Ureter (tissue), 1 donor: Measurements from ENCODE around the gene DGCR2. TPM values are rescaled to one million over a fixed set of nuclear protein-coding genes. Genes with fewer than 3 reads are reported as not detected.
"Not testable (repeated sequence)": the region's sequence is repeated elsewhere in the genome, so short reads cannot be mapped to it uniquely, and the experiment has no call there.

Experiments
- DNase-seq: peaks from one replicate; pipeline ENCODE4 v3.0.0-alpha.2; 2020; ENCODE audit warnings: low spot score
- total RNA-seq: library from RNA; stranded (reverse); gene quantifications from one replicate; pipeline ENCODE4 v1.2.4, GENCODE V29; 2023
- donor health status: DM: yes; HTN: yes; CAD: no.

Gene DGCR2
- total RNA-seq, 1 donor from 2014 or later = 68.7 TPM

DNA sequence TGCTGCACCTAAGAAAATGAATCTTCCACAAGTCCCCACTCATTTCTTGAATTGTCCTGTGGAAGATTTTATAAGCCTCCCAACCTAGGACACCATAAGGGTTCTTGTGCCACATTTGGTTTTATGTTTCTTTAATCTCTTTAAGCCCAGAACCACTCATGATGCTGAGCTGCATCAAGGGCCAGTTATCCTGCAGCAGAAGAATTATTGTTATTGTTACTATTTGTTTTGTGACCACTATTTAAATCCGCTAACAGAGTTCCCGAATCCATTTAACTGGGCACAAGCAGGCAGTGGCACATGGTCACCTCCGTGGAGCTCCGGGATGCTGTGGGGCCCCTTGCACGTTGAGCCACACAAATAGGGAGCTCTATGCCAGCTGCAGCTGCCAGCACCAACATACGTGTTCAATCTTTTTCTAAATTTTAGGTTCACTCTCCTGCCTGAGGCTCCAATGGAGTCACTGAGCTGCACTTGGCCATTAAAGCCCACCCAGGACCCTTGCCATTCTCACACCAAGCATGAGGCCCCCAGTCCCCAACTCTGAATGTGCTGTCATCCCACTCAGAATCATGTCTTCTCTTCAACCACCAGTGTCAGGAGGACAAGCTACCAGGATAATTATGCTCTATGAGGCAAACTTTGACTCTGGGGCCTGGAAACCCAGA, 60.6 kb downstream of the DGCR2 start:
- DNase-seq = peak; percentile 17

DNA sequence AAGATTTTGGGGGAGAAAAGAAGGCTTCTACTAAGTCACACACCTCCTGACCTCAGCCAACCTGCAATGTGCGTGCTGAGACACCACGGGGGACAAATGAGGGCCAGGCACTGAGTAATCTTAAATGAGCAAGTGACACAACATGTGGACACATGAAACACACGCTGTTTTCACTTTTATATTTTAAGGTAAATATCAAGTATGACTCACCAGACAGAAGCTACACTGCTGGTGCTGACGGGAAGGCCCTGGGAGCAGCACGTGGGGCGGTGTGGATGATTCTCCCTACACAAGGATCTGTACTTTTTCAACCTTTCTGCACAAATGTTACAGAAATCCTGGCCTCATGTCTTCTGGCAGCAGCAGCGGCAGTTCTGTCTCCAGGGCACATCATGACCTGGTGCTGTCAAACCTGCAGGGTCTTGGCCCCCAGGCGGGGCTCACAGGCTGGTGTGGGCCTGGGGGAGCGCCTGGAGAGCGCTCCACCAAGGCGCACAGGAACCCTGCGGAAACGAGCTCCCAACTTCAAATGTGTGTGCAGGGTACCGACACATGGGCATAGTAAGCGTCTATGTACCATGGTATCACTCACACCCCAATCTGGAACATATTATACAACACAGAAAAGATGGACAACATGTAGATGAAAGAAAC, 61.7 kb downstream of the DGCR2 start:
- DNase-seq = peak; percentile 42

- peak; percentile 41 for DNase-seq
Observed at GRCh38 chr22:19059481-19060278, 62.5 kb downstream of the DGCR2 start.

GRCh38 chr22:19058713-19059451, 63.3 kb downstream of the DGCR2 start:
- DNase-seq = peak; percentile 31

GRCh38 chr22:19057999-19058491, 64.2 kb downstream of the DGCR2 start:
- DNase-seq = peak; percentile 22

GRCh38 chr22:19057539-19057938, 64.7 kb downstream of the DGCR2 start:
- peak; percentile 33 for DNase-seq

DNA sequence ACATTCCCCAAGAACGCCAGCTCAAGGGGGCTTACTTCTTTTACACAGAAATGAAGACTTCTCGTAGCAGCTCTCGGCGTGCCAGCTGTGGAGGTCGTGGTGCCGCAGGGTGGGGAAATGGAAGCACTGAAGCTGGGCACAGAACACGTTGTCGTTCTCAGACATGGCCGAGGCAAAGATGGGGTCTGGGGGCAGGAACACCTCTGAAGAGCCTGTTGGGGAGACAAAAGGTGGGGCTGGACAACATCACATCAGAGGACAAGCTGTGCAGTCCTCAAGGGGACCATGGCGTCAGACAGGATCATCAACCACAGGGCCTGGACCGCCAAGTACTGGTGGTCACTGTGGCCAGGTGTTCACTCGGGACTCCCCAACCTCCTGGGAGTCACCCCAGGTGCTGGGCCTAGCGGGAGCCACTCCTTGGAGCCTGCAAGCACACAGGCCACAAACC, 65.2 kb downstream of the DGCR2 start:
- DNase-seq = peak; percentile 33

GRCh38 chr22:19055801-19056200, 66.4 kb downstream of the DGCR2 start:
- DNase-seq = peak; percentile 32

GRCh38 chr22:19052941-19053541, 69.2 kb downstream of the DGCR2 start:
- DNase-seq = peak; percentile 15

- no peak for DNase-seq
Observed at GRCh38 chr22:19051381-19052072, 70.7 kb downstream of the DGCR2 start.

DNA sequence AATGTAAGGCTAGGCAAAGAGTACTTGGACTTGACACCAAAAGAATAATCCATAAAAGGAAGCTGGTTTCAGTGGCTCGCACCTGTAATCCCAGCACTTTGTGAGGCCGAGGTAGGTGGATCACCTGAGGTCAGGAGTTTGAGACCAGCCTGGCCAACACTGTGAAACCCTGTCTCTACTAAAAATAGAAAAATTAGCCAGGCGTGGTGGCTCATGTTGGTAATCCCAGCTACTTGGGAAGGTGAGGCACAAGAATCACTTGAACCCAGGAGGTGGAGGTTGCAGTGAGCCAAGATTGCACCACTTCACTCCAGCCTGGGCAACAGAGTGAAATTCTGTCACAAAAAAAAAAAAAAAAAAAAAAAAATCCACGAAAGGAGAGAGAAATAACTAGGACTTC, 71.4 kb downstream of the DGCR2 start:
- DNase-seq = not testable (repeated sequence)

- DNase-seq = no peak
Observed at GRCh38 chr22:19050117-19050516, 72.1 kb downstream of the DGCR2 start.

- DNase-seq = no peak
Observed at GRCh38 chr22:19048531-19048930, 73.7 kb downstream of the DGCR2 start.

GRCh38 chr22:19047993-19048392, 74.2 kb downstream of the DGCR2 start:
- DNase-seq = no peak

DNA sequence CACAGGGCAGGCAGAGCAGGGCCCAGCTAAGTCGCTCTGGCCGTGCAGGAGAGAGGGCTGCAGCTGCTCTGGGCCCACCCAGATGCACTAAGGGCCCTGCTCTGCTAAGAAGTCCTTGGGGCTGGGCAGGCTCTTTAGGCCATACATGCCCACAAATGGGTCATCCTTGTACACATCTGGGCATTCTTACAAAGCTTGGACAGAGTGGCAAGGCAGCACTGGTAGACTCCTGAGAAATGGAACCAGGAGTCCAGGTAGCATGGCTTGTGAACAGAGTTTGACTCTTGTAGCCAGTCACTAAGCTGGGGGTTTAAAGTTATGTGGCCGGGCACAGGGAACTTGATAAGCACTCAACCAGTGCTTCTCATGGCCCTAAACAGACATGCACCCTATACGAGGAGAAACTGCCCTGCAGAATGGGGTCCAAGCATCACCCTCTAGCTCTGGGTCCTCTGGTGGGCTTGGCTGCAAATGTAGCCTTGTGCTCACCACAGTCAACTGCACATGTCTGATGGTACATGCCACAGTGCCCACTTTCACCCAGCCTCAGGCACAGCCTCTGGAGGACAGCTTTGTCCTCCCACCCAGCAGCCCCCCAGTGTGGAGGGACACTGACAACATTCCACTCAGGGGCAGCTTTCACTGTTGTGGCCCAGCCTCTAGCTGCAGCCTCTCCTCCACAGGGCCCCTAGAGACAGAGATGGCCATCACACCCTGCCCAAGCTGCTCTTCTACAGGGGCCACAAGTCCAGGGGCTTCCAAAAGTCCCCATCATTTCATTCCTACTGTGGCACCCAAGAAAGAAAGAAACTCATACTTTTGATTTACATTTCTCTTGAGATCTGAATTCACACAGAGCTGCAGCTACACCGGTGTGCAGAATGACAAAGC, 75.2 kb downstream of the DGCR2 start:
- DNase-seq = no peak

DNA sequence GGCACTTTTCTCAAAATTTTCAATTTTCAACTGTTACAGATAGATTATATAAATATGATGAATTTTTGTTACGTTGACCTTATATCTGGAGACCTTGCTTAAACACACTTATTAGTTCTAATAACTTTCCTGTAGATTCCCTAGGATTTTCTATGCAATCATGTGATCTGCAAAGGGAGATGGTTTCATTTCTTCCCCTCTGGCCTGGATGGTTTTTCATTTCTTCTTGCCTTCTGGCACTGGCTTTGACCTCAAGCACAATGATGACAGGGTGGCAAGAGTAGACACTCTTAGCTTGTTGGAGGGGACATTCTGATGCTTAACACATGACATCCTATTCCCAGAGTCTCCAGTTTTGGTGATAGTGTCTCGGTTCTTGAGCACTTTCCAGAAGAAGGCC, 75.9 kb downstream of the DGCR2 start:
- no peak for DNase-seq

DNA sequence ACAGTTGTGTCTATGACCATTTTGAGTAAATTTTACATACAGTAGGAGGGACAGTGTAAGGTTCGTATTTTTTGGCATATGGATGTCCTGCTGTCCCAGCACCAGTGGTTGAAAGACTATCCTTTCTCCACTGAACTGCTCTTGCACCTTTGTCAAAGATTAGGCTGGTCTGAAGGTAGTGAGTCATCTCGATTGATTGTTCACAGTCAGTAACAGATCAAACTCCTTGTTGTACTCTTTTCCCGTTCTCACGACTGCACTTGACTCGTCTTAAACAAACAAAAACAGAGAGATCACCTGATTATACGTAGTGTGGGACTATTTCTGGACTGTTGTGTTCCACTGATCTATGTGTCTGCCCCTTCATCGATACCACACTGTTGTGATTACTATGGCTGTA, 77.1 kb downstream of the DGCR2 start:
- no peak for DNase-seq

DNA sequence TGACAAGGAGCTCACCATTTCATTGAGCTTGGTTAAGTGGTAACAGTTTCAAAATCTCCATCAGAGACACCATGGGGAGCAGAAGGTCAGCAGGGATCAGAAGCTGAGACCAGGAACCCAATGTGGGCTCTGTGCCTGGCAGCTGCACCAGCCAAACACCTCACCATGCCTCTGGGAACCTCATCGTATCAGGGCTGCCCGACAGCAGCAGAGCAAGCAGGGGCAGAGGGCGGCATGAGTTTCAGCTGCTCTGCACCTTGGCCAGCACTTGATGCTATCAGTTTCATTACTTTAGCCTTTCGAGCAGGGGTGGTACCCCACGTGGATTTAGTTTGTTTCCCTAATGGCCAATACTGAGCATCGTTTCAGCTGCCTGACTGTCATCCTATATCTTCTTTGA, 77.8 kb downstream of the DGCR2 start:
- no peak for DNase-seq
